GM12892 (cell line): Measurements from ENCODE around the gene C22orf23.

Experiments
- POLR2A ChIP-seq: IDR thresholded peaks from 2 replicates; pipeline ENCODE4 v1.6.1; 2011; ENCODE audit warnings: low read depth, low read length, control low read depth
- TAF1 ChIP-seq: IDR thresholded peaks from 2 replicates; pipeline ENCODE4 v1.6.1; 2011; ENCODE audit warnings: low read depth, mild to moderate bottlenecking, control low read depth, low read length, borderline replicate concordance

- TF ChIP-seq TAF1, result no peak
- no peak for TF ChIP-seq POLR2A
Observed at GRCh38 chr22:37976547-37976946, 23.1 kb upstream of the C22orf23 start.
